SK-N-SH treated with all-trans-retinoic acid at 6 μM for 48 hours (cell line): ENCODE data around the gene ORC2.

Source experiments
- ATAC-seq: fragments of 200-7000 bp; cut with Tn5 transposase; 3 replicates; pipeline ENCODE4 v1.9.1; 2020; ENCODE audit warnings: mild to moderate bottlenecking, moderate library complexity
- ARNTL ChIP-seq: fragments of 450-650 bp; formaldehyde crosslinking; IDR thresholded peaks from 2 replicates; pipeline ENCODE4 v1.5.0; 2020; ENCODE audit warnings: low read depth, mild to moderate bottlenecking, moderate library complexity, borderline replicate concordance
- BACH2 ChIP-seq: fragments of 250-450 bp; sonication (Bioruptor Pico); IDR thresholded peaks from 2 replicates; pipeline ENCODE4 v1.9.0; 2021; ENCODE audit warnings: mild to moderate bottlenecking, borderline replicate concordance
- CSDC2 ChIP-seq: fragments of 250-450 bp; sonication (Bioruptor Pico); IDR thresholded peaks from 2 replicates; pipeline ENCODE4 v1.5.0; 2020; ENCODE audit warnings: mild to moderate bottlenecking, moderate library complexity
- CSRNP3 ChIP-seq: fragments of 250-450 bp; sonication (Bioruptor Pico); IDR thresholded peaks from 2 replicates; pipeline ENCODE4 v1.5.1; 2021; ENCODE audit warnings: mild to moderate bottlenecking, moderate library complexity
- ESRRG ChIP-seq: fragments of 250-450 bp; sonication (Bioruptor Pico); IDR thresholded peaks from 2 replicates; pipeline ENCODE4 v1.6.1; 2021; ENCODE audit warnings: mild to moderate bottlenecking
- ISL1 ChIP-seq: fragments of 250-450 bp; sonication (Bioruptor Pico); IDR thresholded peaks from 2 replicates; pipeline ENCODE4 v2.1.2; 2022; ENCODE audit warnings: mild to moderate bottlenecking, moderate library complexity
- OSR1 ChIP-seq: fragments of 250-450 bp; sonication (Bioruptor Pico); IDR thresholded peaks from 2 replicates; pipeline ENCODE4 v1.8.0; 2022; ENCODE audit warnings: moderate library complexity, mild to moderate bottlenecking, inconsistent platforms
- PPARA ChIP-seq: fragments of 250-450 bp; sonication (Bioruptor Pico); IDR thresholded peaks from 2 replicates; pipeline ENCODE4 v1.5.0; 2020; ENCODE audit warnings: mild to moderate bottlenecking, borderline replicate concordance
- RARB ChIP-seq: fragments of 250-450 bp; sonication (Bioruptor Pico); IDR thresholded peaks from 2 replicates; pipeline ENCODE4 v1.8.0; 2021; ENCODE audit warnings: mild to moderate bottlenecking, moderate library complexity
- SNAI2 ChIP-seq: fragments of 250-450 bp; sonication (Bioruptor Pico); IDR thresholded peaks from 2 replicates; pipeline ENCODE4 v1.5.0; 2020; ENCODE audit warnings: mild to moderate bottlenecking, moderate library complexity
- TCF4 ChIP-seq: fragments of 250-450 bp; sonication (Bioruptor Pico); IDR thresholded peaks from 2 replicates; pipeline ENCODE4 v1.8.0; 2021; ENCODE audit warnings: mild to moderate bottlenecking, moderate library complexity, borderline replicate concordance
- TOX ChIP-seq: fragments of 250-450 bp; sonication (Bioruptor Pico); IDR thresholded peaks from 2 replicates; pipeline ENCODE4 v1.8.0; 2021; ENCODE audit warnings: mild to moderate bottlenecking, moderate library complexity, borderline replicate concordance
- TSHZ2 ChIP-seq: fragments of 250-450 bp; sonication (Bioruptor Pico); IDR thresholded peaks from 2 replicates; pipeline ENCODE4 v1.5.0; 2020; ENCODE audit warnings: mild to moderate bottlenecking, moderate library complexity
- ZC3H10 ChIP-seq: fragments of 250-450 bp; sonication (Bioruptor Pico); IDR thresholded peaks from 2 replicates; pipeline ENCODE4 v1.5.1; 2021; ENCODE audit warnings: mild to moderate bottlenecking, moderate library complexity
- ZFP3 ChIP-seq: fragments of 250-450 bp; sonication (Bioruptor Pico); IDR thresholded peaks from 2 replicates; pipeline ENCODE4 v1.5.0; 2020; ENCODE audit warnings: mild to moderate bottlenecking, moderate library complexity
- ZFP30 ChIP-seq: fragments of 450-650 bp; formaldehyde crosslinking; IDR thresholded peaks from 2 replicates; pipeline ENCODE4 v1.5.0; 2022; ENCODE audit warnings: mild to moderate bottlenecking, moderate library complexity
- ZNF70 ChIP-seq: fragments of 450-650 bp; formaldehyde crosslinking; IDR thresholded peaks from 2 replicates; pipeline ENCODE4 v1.5.0; 2020; ENCODE audit warnings: mild to moderate bottlenecking, moderate library complexity
- ZNF8 ChIP-seq: fragments of 450-650 bp; formaldehyde crosslinking; IDR thresholded peaks from 2 replicates; pipeline ENCODE4 v1.5.0; 2020; ENCODE audit warnings: mild to moderate bottlenecking, moderate library complexity
- TF ChIP-seq, protein P1 (sequence below): fragments of 250-450 bp; sonication (Bioruptor Pico); IDR thresholded peaks from 2 replicates; pipeline ENCODE4 v1.8.0; 2020; ENCODE audit warnings: mild to moderate bottlenecking, moderate library complexity, borderline replicate concordance
- TF ChIP-seq, protein P2 (sequence below): fragments of 250-450 bp; sonication (Bioruptor Pico); IDR thresholded peaks from 2 replicates; pipeline ENCODE4 v1.5.1; 2020; ENCODE audit warnings: low read depth, mild to moderate bottlenecking, moderate library complexity
- TF ChIP-seq, protein P3 (sequence below): fragments of 250-450 bp; sonication (Bioruptor Pico); IDR thresholded peaks from 2 replicates; pipeline ENCODE4 v1.8.0; 2021; ENCODE audit warnings: low read depth, mild to moderate bottlenecking, moderate library complexity, borderline replicate concordance

ORC2 gene

GRCh38 chr2:200922439-200922838, 41.0 kb downstream of the ORC2 start:
- TF ChIP-seq ESRRG (CRISPR knock-in tag) = no peak
- no peak for TF ChIP-seq OSR1 (CRISPR knock-in tag)
- no peak for TF ChIP-seq TSHZ2 (CRISPR knock-in tag)
- TF ChIP-seq RARB (CRISPR knock-in tag) = no peak
- no peak for TF ChIP-seq BACH2 (CRISPR knock-in tag)
- TF ChIP-seq ZC3H10 (CRISPR knock-in tag) = no peak
- no peak for TF ChIP-seq CSRNP3 (CRISPR knock-in tag)
- no peak for TF ChIP-seq PPARA (CRISPR knock-in tag)
- TF ChIP-seq ISL1 (CRISPR knock-in tag) = no peak

DNA sequence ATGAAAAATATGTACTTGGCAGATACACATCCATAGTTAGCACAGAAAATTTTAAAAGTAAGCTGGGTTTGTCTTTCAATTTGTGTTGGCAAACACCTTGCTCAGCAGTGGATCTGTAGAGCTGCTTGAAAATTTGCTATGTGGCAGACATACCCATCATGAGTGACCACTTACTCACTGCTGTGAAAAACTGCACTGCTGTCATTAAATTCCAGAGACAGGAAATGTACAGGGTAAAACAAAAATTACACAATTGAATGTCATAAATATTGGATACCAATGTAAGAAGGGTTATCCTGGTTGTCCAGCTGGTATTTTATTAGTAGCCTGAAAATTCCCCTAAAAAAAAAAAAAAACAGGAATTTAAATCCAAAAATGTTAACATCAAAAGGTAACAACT, 49.8 kb downstream of the ORC2 start:
- peak; percentile 58; the same call in 1 of the 3 replicates for ATAC-seq
- TF ChIP-seq, protein P1, sequence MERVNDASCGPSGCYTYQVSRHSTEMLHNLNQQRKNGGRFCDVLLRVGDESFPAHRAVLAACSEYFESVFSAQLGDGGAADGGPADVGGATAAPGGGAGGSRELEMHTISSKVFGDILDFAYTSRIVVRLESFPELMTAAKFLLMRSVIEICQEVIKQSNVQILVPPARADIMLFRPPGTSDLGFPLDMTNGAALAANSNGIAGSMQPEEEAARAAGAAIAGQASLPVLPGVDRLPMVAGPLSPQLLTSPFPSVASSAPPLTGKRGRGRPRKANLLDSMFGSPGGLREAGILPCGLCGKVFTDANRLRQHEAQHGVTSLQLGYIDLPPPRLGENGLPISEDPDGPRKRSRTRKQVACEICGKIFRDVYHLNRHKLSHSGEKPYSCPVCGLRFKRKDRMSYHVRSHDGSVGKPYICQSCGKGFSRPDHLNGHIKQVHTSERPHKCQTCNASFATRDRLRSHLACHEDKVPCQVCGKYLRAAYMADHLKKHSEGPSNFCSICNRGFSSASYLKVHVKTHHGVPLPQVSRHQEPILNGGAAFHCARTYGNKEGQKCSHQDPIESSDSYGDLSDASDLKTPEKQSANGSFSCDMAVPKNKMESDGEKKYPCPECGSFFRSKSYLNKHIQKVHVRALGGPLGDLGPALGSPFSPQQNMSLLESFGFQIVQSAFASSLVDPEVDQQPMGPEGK (CRISPR knock-in tag) = no peak
- TF ChIP-seq, protein P2, sequence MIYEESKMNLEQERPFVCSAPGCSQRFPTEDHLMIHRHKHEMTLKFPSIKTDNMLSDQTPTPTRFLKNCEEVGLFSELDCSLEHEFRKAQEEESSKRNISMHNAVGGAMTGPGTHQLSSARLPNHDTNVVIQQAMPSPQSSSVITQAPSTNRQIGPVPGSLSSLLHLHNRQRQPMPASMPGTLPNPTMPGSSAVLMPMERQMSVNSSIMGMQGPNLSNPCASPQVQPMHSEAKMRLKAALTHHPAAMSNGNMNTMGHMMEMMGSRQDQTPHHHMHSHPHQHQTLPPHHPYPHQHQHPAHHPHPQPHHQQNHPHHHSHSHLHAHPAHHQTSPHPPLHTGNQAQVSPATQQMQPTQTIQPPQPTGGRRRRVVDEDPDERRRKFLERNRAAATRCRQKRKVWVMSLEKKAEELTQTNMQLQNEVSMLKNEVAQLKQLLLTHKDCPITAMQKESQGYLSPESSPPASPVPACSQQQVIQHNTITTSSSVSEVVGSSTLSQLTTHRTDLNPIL (CRISPR knock-in tag) = no peak
- TF ChIP-seq ISL1 (CRISPR knock-in tag) (no peak), TSHZ2 (CRISPR knock-in tag) (no peak), ZNF8 (CRISPR knock-in tag) (no peak), ZNF70 (no peak), SNAI2 (CRISPR knock-in tag) (no peak), CSDC2 (CRISPR knock-in tag) (no peak), BACH2 (CRISPR knock-in tag) (no peak), PPARA (CRISPR knock-in tag) (no peak), ARNTL (CRISPR knock-in tag) (no peak), ZFP3 (no peak), ZFP30 (CRISPR knock-in tag) (no peak), ZC3H10 (CRISPR knock-in tag) (no peak), TCF4 (CRISPR knock-in tag) (no peak), ESRRG (CRISPR knock-in tag) (no peak), TOX (CRISPR knock-in tag) (no peak), CSRNP3 (CRISPR knock-in tag) (no peak)
- TF ChIP-seq, protein P3, sequence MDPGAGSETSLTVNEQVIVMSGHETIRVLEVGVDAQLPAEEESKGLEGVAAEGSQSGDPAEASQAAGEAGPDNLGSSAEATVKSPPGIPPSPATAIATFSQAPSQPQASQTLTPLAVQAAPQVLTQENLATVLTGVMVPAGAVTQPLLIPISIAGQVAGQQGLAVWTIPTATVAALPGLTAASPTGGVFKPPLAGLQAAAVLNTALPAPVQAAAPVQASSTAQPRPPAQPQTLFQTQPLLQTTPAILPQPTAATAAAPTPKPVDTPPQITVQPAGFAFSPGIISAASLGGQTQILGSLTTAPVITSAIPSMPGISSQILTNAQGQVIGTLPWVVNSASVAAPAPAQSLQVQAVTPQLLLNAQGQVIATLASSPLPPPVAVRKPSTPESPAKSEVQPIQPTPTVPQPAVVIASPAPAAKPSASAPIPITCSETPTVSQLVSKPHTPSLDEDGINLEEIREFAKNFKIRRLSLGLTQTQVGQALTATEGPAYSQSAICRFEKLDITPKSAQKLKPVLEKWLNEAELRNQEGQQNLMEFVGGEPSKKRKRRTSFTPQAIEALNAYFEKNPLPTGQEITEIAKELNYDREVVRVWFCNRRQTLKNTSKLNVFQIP (CRISPR knock-in tag) = no peak

More at GRCh38 chr2:200922439-200922838, 41.0 kb downstream of the ORC2 start:
- ATAC-seq = no peak
